H9 (cell line): ENCODE data around the gene LPCAT4. TPM values are rescaled to one million over a fixed set of nuclear protein-coding genes. Genes with fewer than 3 reads are reported as not detected.

ENCODE experiments used
- DNase-seq: peaks from one replicate; pipeline ENCODE4 v3.0.0-alpha.2; 2017
- H2AFZ ChIP-seq: one replicate; pipeline ENCODE4 v1.6.1; 2013; ENCODE audit warnings: mild to moderate bottlenecking, low read length, control low read depth, moderate library complexity
- H2AK5ac ChIP-seq: 2 replicates; pipeline ENCODE4 v1.6.1; 2013; ENCODE audit warnings: low read length, control low read depth, mixed read lengths; ENCODE audit not compliant: insufficient read length
- H2BK120ac ChIP-seq: one replicate; pipeline ENCODE4 v1.6.1; 2013; ENCODE audit warnings: low read depth, mild to moderate bottlenecking, low read length, control low read depth, inconsistent platforms; ENCODE audit not compliant: poor library complexity, severe bottlenecking
- H2BK12ac ChIP-seq: 2 replicates; pipeline ENCODE4 v1.6.1; 2013; ENCODE audit warnings: low read length, control low read depth, mixed read lengths, low read depth; ENCODE audit not compliant: insufficient read length
- H2BK15ac ChIP-seq: 2 replicates; pipeline ENCODE4 v1.6.1; 2013; ENCODE audit warnings: low read depth, low read length, control low read depth
- H2BK20ac ChIP-seq: one replicate; pipeline ENCODE4 v1.6.1; 2013; ENCODE audit warnings: low read depth, mild to moderate bottlenecking, low read length, control low read depth, inconsistent platforms; ENCODE audit not compliant: poor library complexity, severe bottlenecking
- H2BK5ac ChIP-seq: 2 replicates; pipeline ENCODE4 v1.6.1; 2013; ENCODE audit warnings: low read length, control low read depth, mixed read lengths; ENCODE audit not compliant: insufficient read length
- H3K14ac ChIP-seq: 2 replicates; pipeline ENCODE4 v1.6.1; 2013; ENCODE audit warnings: low read length, control low read depth; ENCODE audit not compliant: insufficient read depth
- H3K18ac ChIP-seq: 2 replicates; pipeline ENCODE4 v1.6.1; 2013; ENCODE audit warnings: low read depth, mild to moderate bottlenecking, mixed read lengths, low read length, control low read depth; ENCODE audit not compliant: insufficient read length
- H3K23ac ChIP-seq: 2 replicates; pipeline ENCODE4 v1.6.1; 2013; ENCODE audit warnings: low read length, control low read depth, mixed read lengths, low read depth; ENCODE audit not compliant: insufficient read length
- H3K23me2 ChIP-seq: 2 replicates; pipeline ENCODE4 v1.6.1; 2013; ENCODE audit warnings: low read depth, mild to moderate bottlenecking, mixed read lengths, low read length, control low read depth; ENCODE audit not compliant: insufficient read length, poor library complexity, severe bottlenecking
- H3K27ac ChIP-seq: 2 replicates; pipeline ENCODE4 v1.5.1; 2013; ENCODE audit warnings: low read length, control low read depth, mixed read lengths, low read depth; ENCODE audit not compliant: insufficient read length
- H3K27me3 ChIP-seq: 2 replicates; pipeline ENCODE4 v1.6.1; 2013; ENCODE audit warnings: low read length, control low read depth, inconsistent platforms; ENCODE audit not compliant: insufficient read depth
- H3K4ac ChIP-seq: 2 replicates; pipeline ENCODE4 v1.6.1; 2013; ENCODE audit warnings: low read depth, mild to moderate bottlenecking, control low read depth, inconsistent platforms, low read length, moderate library complexity
- H3K4me1 ChIP-seq: 2 replicates; pipeline ENCODE4 v1.6.1; 2013; ENCODE audit warnings: low read length, control low read depth, inconsistent platforms; ENCODE audit not compliant: insufficient read depth
- H3K4me2 ChIP-seq: 2 replicates; pipeline ENCODE4 v1.6.1; 2013; ENCODE audit warnings: low read length, control low read depth, mixed read lengths; ENCODE audit not compliant: insufficient read length, insufficient read depth
- H3K56ac ChIP-seq: 2 replicates; pipeline ENCODE4 v1.6.1; 2013; ENCODE audit warnings: low read depth, mild to moderate bottlenecking, mixed read lengths, low read length, control low read depth; ENCODE audit not compliant: insufficient read length
- H3K79me1 ChIP-seq: 2 replicates; pipeline ENCODE4 v1.6.1; 2013; ENCODE audit warnings: low read depth, mild to moderate bottlenecking, moderate library complexity, low read length, control low read depth, inconsistent platforms; ENCODE audit not compliant: insufficient read depth, poor library complexity, severe bottlenecking
- H3K79me2 ChIP-seq: 2 replicates; pipeline ENCODE4 v1.6.1; 2013; ENCODE audit warnings: low read length, control low read depth, inconsistent platforms; ENCODE audit not compliant: insufficient read depth
- H3K9ac ChIP-seq: 2 replicates; pipeline ENCODE4 v1.6.1; 2013; ENCODE audit warnings: low read length, control low read depth, mixed read lengths; ENCODE audit not compliant: insufficient read length; ENCODE audit errors: extremely low read depth
- H3K9me3 ChIP-seq: one replicate; pipeline ENCODE4 v1.6.1; 2013; ENCODE audit warnings: low read depth, low read length, inconsistent platforms; ENCODE audit not compliant: control insufficient read depth
- H3T11ph ChIP-seq: one replicate; pipeline ENCODE4 v1.6.1; 2013; ENCODE audit warnings: mild to moderate bottlenecking, low read length, control low read depth, inconsistent platforms
- H4K20me1 ChIP-seq: one replicate; pipeline ENCODE4 v1.6.1; 2013; ENCODE audit not compliant: control insufficient read depth, insufficient read length, insufficient read depth
- H4K5ac ChIP-seq: 2 replicates; pipeline ENCODE4 v1.6.1; 2013; ENCODE audit warnings: low read depth, mild to moderate bottlenecking, mixed read lengths, low read length, control low read depth; ENCODE audit not compliant: insufficient read length
- H4K8ac ChIP-seq: replicated peaks from 2 replicates; pipeline ENCODE4 v1.6.1; 2013; ENCODE audit warnings: low read length, control low read depth, mixed read lengths, low read depth; ENCODE audit not compliant: insufficient read length
- H4K91ac ChIP-seq: 2 replicates; pipeline ENCODE4 v1.6.1; 2013; ENCODE audit warnings: low read depth, mild to moderate bottlenecking, moderate library complexity, mixed read lengths, low read length, control low read depth; ENCODE audit not compliant: insufficient read length
- H3K27ac Mint-ChIP-seq, 3 experiments: 2 replicates in 2 of 3; 3 replicates in 1 of 3; pipeline ENCODE4 v1.8.0; 2020 to 2021; ENCODE audit warnings: mixed read lengths in 3 of 3, mild to moderate bottlenecking in 1 of 3, moderate library complexity in 1 of 3
- H3K27me3 Mint-ChIP-seq: 2 replicates; pipeline ENCODE4 v1.8.0; 2021; ENCODE audit warnings: low read depth, mild to moderate bottlenecking, moderate library complexity, mixed read lengths
- H3K36me3 Mint-ChIP-seq, 3 experiments: 2 replicates in 2 of 3; 3 replicates in 1 of 3; pipeline ENCODE4 v1.8.0; 2020 to 2021; ENCODE audit warnings: low read depth in 3 of 3, mixed read lengths in 3 of 3; ENCODE audit not compliant: insufficient read depth in 1 of 3
- H3K4me1 Mint-ChIP-seq, 2 experiments: 2 replicates each; pipeline ENCODE4 v1.8.0; 2020; ENCODE audit warnings: mixed read lengths in 2 of 2
- H3K4me3 Mint-ChIP-seq, 2 experiments: 2 replicates in 1 of 2; 3 replicates in 1 of 2; pipeline ENCODE4 v1.8.0; 2020 to 2021; ENCODE audit warnings: mild to moderate bottlenecking in 2 of 2, mixed read lengths in 2 of 2, moderate library complexity in 1 of 2
- H3K9me3 Mint-ChIP-seq, 2 experiments: 2 replicates in 1 of 2; 3 replicates in 1 of 2; pipeline ENCODE4 v1.8.0; 2020; ENCODE audit warnings: mild to moderate bottlenecking in 2 of 2, mixed read lengths in 2 of 2, moderate library complexity in 1 of 2
- WGBS: extraction: QIAGEN DNeasy Blood & Tissue Kit; methylation state at CpG from one replicate; pipeline ENCODE4 v1.1.7; 2013; ENCODE audit warnings: missing lambda C conversion rate, low lambda C conversion rate, mixed read lengths; ENCODE audit not compliant: insufficient read length; ENCODE audit errors: extremely low coverage; 5-methylcytosine and 5-hydroxymethylcytosine counted together
- total RNA-seq: library from RNA; stranded (reverse); gene quantifications from 2 replicates; pipeline ENCODE4 v1.2.1, GENCODE V29; 2021
- TF ChIP-seq, protein P1 (sequence below): fragments of 200-600 bp; sonication (generic); conservative IDR thresholded peaks from 3 replicates; pipeline ENCODE4 v1.8.0; 2021; ENCODE audit warnings: antibody characterized with exemption, mild to moderate bottlenecking

LPCAT4 gene
- total RNA-seq, 1 experiment from 2014 or later, result 71.1 TPM

- Mint-ChIP-seq H3K9me3 (peaks cover 18 to 23% of the 10 kb centered on the region in 2 experiments), H3K36me3 (peaks cover 6 to 19% (median 16%) of the 10 kb centered on the region in 3 experiments; a peak in 5 of 7 replicates), H3K27ac (no peak overlapping the region), H3K27me3 (no peaks in the 10 kb centered on the region; the same call in none of the 2 replicates), H3K4me1 (peaks cover 14 to 16% of the 10 kb centered on the region in 2 experiments), H3K4me3 (no peak overlapping the region)
- Histone ChIP-seq H3K4me1 (peaks cover 2% of the 10 kb centered on the region; the same call in 1 of the 2 replicates), H3K4ac (no peak overlapping the region), H3K4me2 (no peak overlapping the region), H3K56ac (no peak overlapping the region), H3K79me2 (peaks cover 2% of the 10 kb centered on the region; the same call in 1 of the 2 replicates), H2AK5ac (no peak overlapping the region), H4K20me1 (no peaks in the 10 kb centered on the region), H3K18ac (no peak overlapping the region), H3K14ac (no peak overlapping the region), H3K23ac (no peak overlapping the region), H3K9me3 (no peaks in the 10 kb centered on the region), H2BK20ac (no peak overlapping the region), H2BK5ac (no peak overlapping the region), H2BK15ac (no peak overlapping the region), H2AFZ (no peak overlapping the region), H3T11ph (no peak overlapping the region), H4K91ac (no peak overlapping the region), H2BK12ac (no peak overlapping the region), H3K27me3 (no peaks in the 10 kb centered on the region), H4K8ac (no peak overlapping the region), H3K79me1 (peaks cover 1% of the 10 kb centered on the region), H3K23me2 (peaks cover 12% of the 10 kb centered on the region), H2BK120ac (no peak overlapping the region), H4K5ac (no peak overlapping the region), H3K9ac (no peak overlapping the region), H3K27ac (no peak overlapping the region)
- no CpG with 5 or more reads among the region's 2 CpGs for WGBS
- no peak for DNase-seq
- TF ChIP-seq, protein P1, sequence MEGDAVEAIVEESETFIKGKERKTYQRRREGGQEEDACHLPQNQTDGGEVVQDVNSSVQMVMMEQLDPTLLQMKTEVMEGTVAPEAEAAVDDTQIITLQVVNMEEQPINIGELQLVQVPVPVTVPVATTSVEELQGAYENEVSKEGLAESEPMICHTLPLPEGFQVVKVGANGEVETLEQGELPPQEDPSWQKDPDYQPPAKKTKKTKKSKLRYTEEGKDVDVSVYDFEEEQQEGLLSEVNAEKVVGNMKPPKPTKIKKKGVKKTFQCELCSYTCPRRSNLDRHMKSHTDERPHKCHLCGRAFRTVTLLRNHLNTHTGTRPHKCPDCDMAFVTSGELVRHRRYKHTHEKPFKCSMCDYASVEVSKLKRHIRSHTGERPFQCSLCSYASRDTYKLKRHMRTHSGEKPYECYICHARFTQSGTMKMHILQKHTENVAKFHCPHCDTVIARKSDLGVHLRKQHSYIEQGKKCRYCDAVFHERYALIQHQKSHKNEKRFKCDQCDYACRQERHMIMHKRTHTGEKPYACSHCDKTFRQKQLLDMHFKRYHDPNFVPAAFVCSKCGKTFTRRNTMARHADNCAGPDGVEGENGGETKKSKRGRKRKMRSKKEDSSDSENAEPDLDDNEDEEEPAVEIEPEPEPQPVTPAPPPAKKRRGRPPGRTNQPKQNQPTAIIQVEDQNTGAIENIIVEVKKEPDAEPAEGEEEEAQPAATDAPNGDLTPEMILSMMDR, result no peak
Observed at GRCh38 chr15:34370643-34371042, 3.6 kb upstream of the LPCAT4 start.
